A549 (cell line): ENCODE data around the gene TES. TPM values are rescaled to one million over a fixed set of nuclear protein-coding genes. Genes with fewer than 3 reads are reported as not detected.

Experiments used
- ATAC-seq, 2 experiments: fragments of 200-7000 bp in 1 of 2; fragments of >200 bp in 1 of 2; cut with Nextera tagmentation in 1 of 2; cut with Tn5 transposase in 1 of 2; 3 replicates each; pipeline versions ENCODE4 v1.8.0 to v1.9.1; 2018 to 2020; ENCODE audit warnings: mild to moderate bottlenecking in 1 of 2, moderate library complexity in 1 of 2
- CTCF ChIA-PET: fragments of 300-600 bp; sonication (Branson Sonifier 250); formaldehyde crosslinking; extraction: SDS; loops from one replicate; lab custom pipeline; 2021; ENCODE audit warnings: antibody characterized with exemption, inconsistent platforms; lab: Yijun Ruan, JAX
- POLR2A ChIA-PET: fragments of 350-600 bp; formaldehyde crosslinking; extraction: SDS; loops from one replicate; lab custom pipeline; 2021; ENCODE audit warnings: antibody characterized with exemption, inconsistent platforms; lab: Yijun Ruan, JAX
- DNase-seq, 2 experiments: peaks; one replicate each; pipeline versions ENCODE4 v3.0.0 to v3.0.0-alpha.2; 2011 to 2016; ENCODE audit warnings: low read depth in 1 of 2, low spot score in 1 of 2
- FAIRE-seq: peaks from 2 replicates; lab custom pipeline; 2011; peaks lifted over from hg19 to GRCh38; lab: Jason Lieb, UNC
- H3K27ac ChIP-seq, 2 experiments: fragments of >200 bp; sonication (Bioruptor Twin); formaldehyde crosslinking; 3 replicates each; pipeline ENCODE4 v1.5.1; 2016 to 2017
- H3K4me1 ChIP-seq: fragments of >200 bp; sonication (Bioruptor Twin); formaldehyde crosslinking; 3 replicates; pipeline ENCODE4 v1.6.1; 2016
- H3K4me2 ChIP-seq: fragments of >200 bp; sonication (Bioruptor Twin); formaldehyde crosslinking; 3 replicates; pipeline ENCODE4 v1.6.1; 2016
- H3K4me3 ChIP-seq: fragments of >200 bp; sonication (Bioruptor Twin); formaldehyde crosslinking; 3 replicates; pipeline ENCODE4 v1.5.1; 2016
- H3K9me3 ChIP-seq: fragments of >200 bp; sonication (Bioruptor Twin); formaldehyde crosslinking; 3 replicates; pipeline ENCODE4 v1.6.1; 2016
- BCL3 ChIP-seq: fragments of >200 bp; sonication (Bioruptor Twin); formaldehyde crosslinking; IDR thresholded peaks from 3 replicates; pipeline ENCODE4 v1.6.1; 2016
- CBX8 ChIP-seq: fragments of 200-600 bp; sonication (generic); IDR thresholded peaks from 2 replicates; pipeline ENCODE4 v1.6.1; 2016
- CEBPB ChIP-seq, 2 experiments: fragments of >200 bp in 1 of 2; sonication (Bioruptor Twin) in 1 of 2; formaldehyde crosslinking in 1 of 2; IDR thresholded peaks; 2 replicates each; pipeline ENCODE4 v1.6.1; 2012 to 2016
- EP300 ChIP-seq, 2 experiments: fragments of >200 bp; sonication (Bioruptor Twin); formaldehyde crosslinking; IDR thresholded peaks; 2 replicates in 1 of 2; 3 replicates in 1 of 2; pipeline ENCODE4 v1.6.1; 2016 to 2017
- FOSB ChIP-seq: fragments of 250-450 bp; sonication (Bioruptor Pico); IDR thresholded peaks from 2 replicates; pipeline ENCODE4 v1.5.0; 2020; ENCODE audit warnings: mild to moderate bottlenecking, moderate library complexity
- FOSL2 ChIP-seq, 2 experiments: fragments of 450-650 bp in 1 of 2; fragments of >200 bp in 1 of 2; sonication (Bioruptor Twin) in 1 of 2; formaldehyde crosslinking; IDR thresholded peaks; 2 replicates each; pipeline versions ENCODE4 v1.5.0 to v1.6.1; 2016 to 2020; ENCODE audit warnings: mild to moderate bottlenecking in 1 of 2, moderate library complexity in 1 of 2
- GATA3 ChIP-seq: IDR thresholded peaks from 2 replicates; pipeline ENCODE4 v1.6.1; 2012; ENCODE audit warnings: borderline replicate concordance
- HES2 ChIP-seq: fragments of >200 bp; sonication (Bioruptor Twin); formaldehyde crosslinking; IDR thresholded peaks from 2 replicates; pipeline ENCODE4 v1.6.1; 2016
- HOXB13 ChIP-seq: fragments of 250-450 bp; sonication (Bioruptor Pico); IDR thresholded peaks from 2 replicates; pipeline ENCODE4 v1.5.0; 2020; ENCODE audit warnings: low read depth, mild to moderate bottlenecking, moderate library complexity
- HOXB5 ChIP-seq: fragments of 250-450 bp; sonication (Bioruptor Pico); IDR thresholded peaks from 2 replicates; pipeline ENCODE4 v1.5.0; 2020; ENCODE audit warnings: mild to moderate bottlenecking, moderate library complexity
- JUN ChIP-seq, 2 experiments: fragments of >200 bp; sonication (Bioruptor Twin); formaldehyde crosslinking; IDR thresholded peaks; 2 replicates in 1 of 2; 3 replicates in 1 of 2; pipeline ENCODE4 v1.6.1; 2016 to 2017
- MAX ChIP-seq: IDR thresholded peaks from 2 replicates; pipeline ENCODE4 v1.6.1; 2012
- NPAS2 ChIP-seq: fragments of 250-450 bp; sonication (Bioruptor Pico); IDR thresholded peaks from 2 replicates; pipeline ENCODE4 v1.8.0; 2022; ENCODE audit warnings: mild to moderate bottlenecking, moderate library complexity, borderline replicate concordance
- RARB ChIP-seq: fragments of 250-450 bp; sonication (Bioruptor Pico); IDR thresholded peaks from 2 replicates; pipeline ENCODE4 v1.8.0; 2021; ENCODE audit warnings: mild to moderate bottlenecking, moderate library complexity
- RCOR1 ChIP-seq: fragments of 150-350 bp; IDR thresholded peaks from 2 replicates; pipeline ENCODE4 v1.6.1; 2014; ENCODE audit warnings: antibody characterized with exemption, low read length, low read depth
- REST ChIP-seq: fragments of 200-600 bp; sonication (generic); IDR thresholded peaks from 2 replicates; pipeline ENCODE4 v1.6.1; 2016; ENCODE audit warnings: antibody characterized with exemption, mild to moderate bottlenecking, moderate library complexity
- RNF2 ChIP-seq: fragments of 200-600 bp; sonication (generic); IDR thresholded peaks from 2 replicates; pipeline ENCODE4 v1.6.1; 2016; ENCODE audit warnings: low read depth, mild to moderate bottlenecking, antibody characterized with exemption, moderate library complexity, borderline replicate concordance
- SREBF2 ChIP-seq: fragments of 450-650 bp; IDR thresholded peaks from 2 replicates; pipeline ENCODE4 v1.6.1; 2014; ENCODE audit warnings: mild to moderate bottlenecking, moderate library complexity
- TFCP2L1 ChIP-seq: fragments of 250-450 bp; sonication (Bioruptor Pico); IDR thresholded peaks from 2 replicates; pipeline ENCODE4 v1.5.0; 2021; ENCODE audit warnings: mild to moderate bottlenecking
- TP53 ChIP-seq: fragments of 250-450 bp; sonication (Bioruptor Pico); IDR thresholded peaks from 2 replicates; pipeline ENCODE4 v1.5.0; 2021; ENCODE audit warnings: mild to moderate bottlenecking, moderate library complexity
- USF2 ChIP-seq: fragments of 450-650 bp; IDR thresholded peaks from 2 replicates; pipeline ENCODE4 v1.6.1; 2014; ENCODE audit warnings: antibody characterized with exemption
- ZFP36 ChIP-seq: fragments of 450-650 bp; IDR thresholded peaks from 2 replicates; pipeline ENCODE4 v1.6.1; 2014; ENCODE audit warnings: borderline replicate concordance; ENCODE audit not compliant: partially characterized antibody
- WGBS: methylation state at CpG from one replicate; pipeline ENCODE4 v1.1.6; 2017; ENCODE audit errors: missing lambda C conversion rate; 5-methylcytosine and 5-hydroxymethylcytosine counted together
- polyA plus RNA-seq, 4 experiments: library from polyadenylated mRNA; depleted of rRNA in 3 of 4; stranded (reverse); fragments of >200 nt; fragmentation: RNase III in 1 of 4; extraction: RNeasy Plus Mini Kit Qiagen cat#74134 plus additional on column Dnase treatment in 1 of 4; gene quantifications; 2 replicates in 3 of 4; 3 replicates in 1 of 4; pipeline ENCODE4 v1.2.3, GENCODE V29; 2011 to 2017

Gene TES
- polyA plus RNA-seq, 2 of the 4 experiments (the other 2 are of a cell fraction), result 45.9 to 134 TPM

GRCh38 chr7:116273918-116274301 is 63.6 kb downstream of the TES start:
- Histone ChIP-seq H3K4me1 (peaks cover 56% of the 10 kb centered on the region), H3K27ac (peak overlapping the region; percentile 90 to 91), H3K4me2 (peak overlapping the region; percentile 82), H3K9me3 (peaks cover 13% of the 10 kb centered on the region; the same call in 1 of the 3 replicates), H3K4me3 (no peak overlapping the region)
- peak; percentile 13 to 92 for DNase-seq
- ChIA-PET CTCF (interaction anchor here (3.6 to 3.9 kb wide), 2 partner anchors 15 to 252 kb away, joined by 16 to 22 read pairs; no protein-coding TSS in a partner anchor), POLR2A (interaction anchor here (1.5 to 3.5 kb wide), 2 partner anchors 228 to 252 kb away, joined by 4 to 28 read pairs; no protein-coding TSS in a partner anchor)
- FAIRE-seq, result no peak
- 0% methylated on average over 1 of the region's 1 CpG for WGBS
- peak in 1 of 2 experiments; percentile 62; a peak in 2 of 4 replicates for TF ChIP-seq CEBPB (IDR thresholded peaks at IDR 0.05)
- peak; percentile 90 for TF ChIP-seq GATA3
- TF ChIP-seq NPAS2, result no peak
- TF ChIP-seq BCL3, result 0 out of 3 replicates have a peak, but pooled peaks have one; percentile 7
- no peak for TF ChIP-seq CBX8
- TF ChIP-seq FOSB (CRISPR knock-in tag), result 0 out of 2 replicates have a peak, but pooled peaks have one; percentile 22
- no peak for TF ChIP-seq FOSL2 (IDR thresholded peaks at IDR 0.05)
- peak; percentile 21; the same call in 1 of the 2 replicates for TF ChIP-seq FOSL2 (CRISPR knock-in tag; IDR thresholded peaks at IDR 0.05)
- TF ChIP-seq HOXB5 (CRISPR knock-in tag), result 0 out of 2 replicates have a peak, but pooled peaks have one; percentile 54
- peak; percentile 31 to 74; a peak in 5 of 6 replicates for ATAC-seq

- Histone ChIP-seq H3K27ac (0 out of 6 replicates have a peak overlapping the region, but pooled peaks of 1 of the 2 experiments have one; percentile 4), H3K4me3 (no peak overlapping the region), H3K4me2 (no peak overlapping the region), H3K9me3 (peaks cover 13% of the 10 kb centered on the region; the same call in 1 of the 3 replicates), H3K4me1 (peaks cover 27% of the 10 kb centered on the region)
- DNase-seq (no peak), ATAC-seq (no peak), FAIRE-seq (no peak)
- no peak for TF ChIP-seq SREBF2
- TF ChIP-seq MAX, result no peak
- no peak for TF ChIP-seq EP300 (IDR thresholded peaks at IDR 0.05)
- TF ChIP-seq RNF2, result no peak
- no peak for TF ChIP-seq HOXB13 (CRISPR knock-in tag)
- no peak for TF ChIP-seq RCOR1
- no peak for TF ChIP-seq CBX8
- TF ChIP-seq HES2, result no peak
- CTCF ChIA-PET, result no interaction called here
- POLR2A ChIA-PET, result no interaction called here
Observed at GRCh38 chr7:116277070-116277469, 66.7 kb downstream of the TES start.

- POLR2A ChIA-PET, result interaction anchor here (1.2 kb wide), 1 partner anchor 9 kb away, joined by 3 read pairs; no protein-coding TSS in a partner anchor
- CTCF ChIA-PET, result interaction anchor here (0.7 to 1.3 kb wide), 2 partner anchors 15 to 147 kb away, joined by 3 read pairs; no protein-coding TSS in a partner anchor
- peaks cover 13% of the 10 kb centered on the region; the same call in 1 of the 3 replicates for H3K9me3 ChIP-seq
- peaks cover 8% of the 10 kb centered on the region for H3K4me1 ChIP-seq
- FAIRE-seq (no peak), DNase-seq (no peak), ATAC-seq (no peak)
- no peak overlapping the region for H3K4me3 ChIP-seq
- no peak overlapping the region for H3K4me2 ChIP-seq
- no peak for TF ChIP-seq JUN (IDR thresholded peaks at IDR 0.05)
- TF ChIP-seq, all 56 proteins: peak for 0
- no peak overlapping the region for H3K27ac ChIP-seq
Observed at GRCh38 chr7:116279217-116279616, 68.9 kb downstream of the TES start.

GRCh38 chr7:116280803-116281202 is 70.5 kb downstream of the TES start:
- WGBS, result 78% methylated on average over 2 of the region's 2 CpGs
- Histone ChIP-seq H3K4me1 (0 out of 3 replicates have a peak, but pooled peaks cover 3% of the 10 kb centered on the region), H3K4me3 (no peak overlapping the region), H3K4me2 (no peak overlapping the region), H3K9me3 (peaks cover 9% of the 10 kb centered on the region; the same call in 1 of the 3 replicates), H3K27ac (no peak overlapping the region)
- POLR2A ChIA-PET, result no interaction called here
- no peak for ATAC-seq
- no peak for FAIRE-seq
- CTCF ChIA-PET, result interaction anchor here (1.2 kb wide), 2 partner anchors 24 to 171 kb away, joined by 3 read pairs; no protein-coding TSS in a partner anchor
- no peak for DNase-seq
- TF ChIP-seq REST (no peak), TP53 (CRISPR knock-in tag) (no peak), ZFP36 (no peak), TFCP2L1 (no peak), USF2 (no peak), NPAS2 (no peak), RARB (no peak)
